NCI-H2171 treated with DMSO at 0.1 percent for 48 hours (cell line): ENCODE data around the gene RDH11.

Experiments
- DNase-seq: peaks from one replicate; lab custom pipeline; 2025; lab: John Stamatoyannopoulos, UW

RDH11 gene

DNA sequence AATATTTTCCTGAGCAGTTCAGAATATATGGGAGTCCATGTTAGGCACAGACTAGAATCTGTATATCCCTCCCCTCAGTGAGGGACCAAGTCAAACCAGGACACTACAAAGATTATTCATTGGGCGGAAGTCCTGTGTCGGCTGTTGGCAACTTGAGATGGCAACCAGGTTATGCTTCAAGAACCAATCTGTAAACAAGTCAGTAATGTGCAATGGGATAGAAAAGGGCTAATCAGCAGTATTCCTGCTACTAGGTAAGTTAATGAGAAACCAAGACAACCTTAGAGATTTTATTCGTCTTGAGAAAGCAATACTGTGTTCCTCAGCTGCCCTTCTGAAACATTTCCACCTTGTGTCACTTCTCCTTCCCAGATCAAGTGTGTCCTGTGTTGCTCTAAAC lies 49.4 kb downstream of the RDH11 start:
- no peak for DNase-seq

DNA sequence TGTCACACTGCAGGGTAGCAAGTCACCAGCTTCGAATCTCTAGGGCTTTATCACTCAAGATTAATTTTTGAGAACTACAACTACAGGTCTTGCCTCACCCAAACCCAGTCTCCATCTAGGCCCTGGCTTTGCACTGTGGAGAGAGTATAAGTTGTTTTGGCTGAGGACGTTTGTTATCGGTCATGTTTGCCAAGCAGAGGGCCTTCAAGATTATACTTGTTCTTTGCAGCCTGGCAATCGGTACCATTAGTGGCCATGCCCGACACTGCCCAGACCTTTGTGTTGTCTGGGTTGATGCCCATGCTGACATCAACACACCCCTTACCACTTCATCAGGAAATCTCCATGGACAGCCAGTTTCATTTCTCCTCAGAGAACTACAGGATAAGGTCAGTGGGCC lies 50.1 kb downstream of the RDH11 start:
- no peak for DNase-seq

DNA sequence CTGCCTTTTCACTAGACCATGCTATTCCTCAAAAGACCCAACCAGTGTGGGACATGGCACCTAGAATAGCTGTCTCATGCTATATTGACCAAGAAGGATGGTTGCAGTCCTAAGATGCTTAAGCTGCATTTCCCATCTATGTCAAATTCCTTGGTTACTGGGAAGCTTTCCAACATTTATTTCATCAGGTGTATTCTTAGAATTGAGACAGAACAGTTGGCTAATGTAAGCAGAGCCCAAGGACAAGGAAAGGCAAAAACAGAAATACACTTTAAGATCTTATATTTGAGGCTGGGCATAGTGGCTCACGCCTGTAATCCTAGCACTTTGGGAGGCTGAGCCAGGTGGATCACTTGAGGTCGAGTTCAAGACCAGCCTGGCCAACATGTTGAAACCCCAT lies 51.1 kb downstream of the RDH11 start:
- no peak for DNase-seq

DNA sequence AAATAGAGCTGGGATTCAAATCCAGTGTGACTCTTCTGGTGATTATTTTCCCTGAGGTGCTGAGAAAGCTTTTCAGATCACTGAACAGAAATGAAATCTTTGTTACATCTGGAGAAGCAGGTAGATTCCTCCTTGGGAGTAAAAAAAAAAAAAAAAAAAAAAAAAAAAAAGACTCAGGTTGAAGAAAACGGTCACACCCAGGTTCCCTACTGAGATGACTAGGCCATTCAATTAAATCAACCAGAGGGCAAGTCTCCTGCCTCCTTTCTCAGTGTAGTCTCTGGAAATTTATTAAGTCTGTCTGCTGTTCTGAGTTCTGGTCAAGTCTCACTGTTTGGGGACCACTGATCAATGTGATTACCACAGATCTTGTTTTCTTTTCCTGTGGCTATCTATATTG lies 51.9 kb downstream of the RDH11 start:
- peak; percentile 74 for DNase-seq

DNA sequence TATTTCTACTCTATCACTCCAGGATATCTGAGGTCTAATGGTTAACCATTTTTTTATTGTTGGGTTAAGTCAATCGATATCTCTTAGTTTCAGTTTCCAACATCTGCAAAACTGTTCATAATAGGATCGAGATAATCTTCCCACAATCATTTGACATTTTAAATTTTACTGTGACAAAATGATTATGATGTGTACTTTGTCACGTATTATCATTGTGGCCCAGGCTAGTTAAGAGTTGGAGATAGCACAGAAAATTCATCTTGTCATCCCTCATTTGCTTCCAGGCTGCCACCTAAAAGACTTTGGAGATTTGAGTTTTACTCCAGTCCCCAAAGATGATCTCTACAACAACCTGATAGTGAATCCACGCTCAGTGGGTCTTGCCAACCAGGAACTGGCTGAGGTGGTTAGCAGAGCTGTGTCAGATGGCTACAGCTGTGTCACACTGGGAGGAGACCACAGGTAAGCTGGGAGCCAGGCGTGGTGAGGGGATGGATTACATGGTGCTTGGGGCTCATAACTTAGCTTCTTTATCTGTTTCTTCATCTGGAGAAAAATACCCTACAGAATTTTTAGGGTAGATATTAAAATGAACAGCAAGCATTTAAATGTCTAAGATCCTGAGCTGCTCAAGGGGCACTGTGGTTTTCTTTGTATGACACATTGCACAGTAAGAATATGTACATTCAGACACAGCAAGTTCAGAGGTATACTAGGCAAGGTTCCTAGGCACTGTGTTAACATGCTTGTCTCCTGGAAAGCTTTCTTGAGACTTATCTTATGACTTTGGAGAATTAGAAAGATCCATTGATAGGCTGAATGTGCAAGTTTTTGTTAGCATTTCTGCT lies 53.4 kb downstream of the RDH11 start:
- no peak for DNase-seq

DNA sequence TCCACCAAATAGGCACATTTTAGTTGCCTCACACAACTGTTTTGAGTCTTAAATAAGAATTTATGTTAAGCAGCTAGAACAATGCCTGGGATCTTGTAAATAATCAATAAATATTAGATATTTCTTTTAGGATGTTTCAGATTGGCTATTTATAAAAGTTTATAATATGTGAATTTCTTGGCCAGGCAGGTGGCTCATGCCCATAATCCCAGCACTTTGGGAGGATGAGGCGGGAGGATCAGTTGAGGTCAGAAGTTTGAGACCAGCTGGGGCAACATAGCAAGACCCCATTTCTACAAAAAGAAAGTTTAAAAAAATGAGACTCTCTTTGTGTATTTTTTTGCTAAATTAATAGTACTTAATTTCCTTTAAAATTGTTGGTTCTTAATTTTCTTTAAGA lies 54.1 kb downstream of the RDH11 start:
- no peak for DNase-seq

DNA sequence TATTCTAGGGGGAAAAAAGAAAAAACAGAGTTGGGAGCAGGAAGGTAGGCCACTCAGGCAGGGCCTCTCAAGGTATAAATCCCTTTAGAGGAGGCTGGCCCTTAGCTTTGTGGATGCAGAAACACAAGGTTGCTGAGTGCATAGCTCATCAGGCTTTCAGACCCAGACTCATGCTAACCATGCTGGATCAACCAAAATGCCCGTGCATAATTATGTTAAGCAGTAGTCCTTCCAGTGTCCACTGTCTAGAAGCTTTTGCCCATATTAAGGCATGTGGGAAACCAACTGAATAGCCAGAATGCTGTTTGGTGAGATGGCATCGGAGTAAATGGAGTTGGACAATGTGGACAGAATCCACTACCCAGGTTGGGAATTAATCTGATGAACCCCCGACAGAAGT lies 56.9 kb downstream of the RDH11 start:
- DNase-seq = no peak

DNA sequence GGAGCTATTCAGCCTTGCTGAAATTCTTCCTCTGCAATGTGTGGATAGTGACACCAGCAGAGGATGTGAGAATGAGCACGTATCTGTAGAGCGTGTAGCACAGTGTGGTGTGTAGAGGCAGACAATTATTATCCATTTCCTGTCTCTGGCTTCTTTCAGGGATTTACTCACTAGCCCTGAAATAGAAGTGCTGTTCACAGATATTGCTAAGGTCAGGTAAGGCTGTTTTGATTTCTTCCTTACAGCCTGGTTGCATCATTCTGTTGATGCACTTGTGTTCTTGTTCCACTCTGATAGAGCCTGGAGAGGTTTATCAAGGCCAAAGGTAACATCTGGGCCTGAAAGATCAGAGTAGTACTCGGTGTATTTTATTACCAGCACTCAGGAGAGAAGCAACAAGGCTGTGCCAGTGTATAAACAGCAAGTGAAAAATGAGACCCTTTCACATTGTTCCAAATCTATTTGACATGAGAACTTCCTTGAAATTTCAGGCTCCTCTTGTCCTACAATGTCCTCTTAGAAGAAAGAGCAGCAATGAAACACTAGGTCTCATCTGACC lies 59.1 kb downstream of the RDH11 start:
- peak; percentile 93 for DNase-seq

DNA sequence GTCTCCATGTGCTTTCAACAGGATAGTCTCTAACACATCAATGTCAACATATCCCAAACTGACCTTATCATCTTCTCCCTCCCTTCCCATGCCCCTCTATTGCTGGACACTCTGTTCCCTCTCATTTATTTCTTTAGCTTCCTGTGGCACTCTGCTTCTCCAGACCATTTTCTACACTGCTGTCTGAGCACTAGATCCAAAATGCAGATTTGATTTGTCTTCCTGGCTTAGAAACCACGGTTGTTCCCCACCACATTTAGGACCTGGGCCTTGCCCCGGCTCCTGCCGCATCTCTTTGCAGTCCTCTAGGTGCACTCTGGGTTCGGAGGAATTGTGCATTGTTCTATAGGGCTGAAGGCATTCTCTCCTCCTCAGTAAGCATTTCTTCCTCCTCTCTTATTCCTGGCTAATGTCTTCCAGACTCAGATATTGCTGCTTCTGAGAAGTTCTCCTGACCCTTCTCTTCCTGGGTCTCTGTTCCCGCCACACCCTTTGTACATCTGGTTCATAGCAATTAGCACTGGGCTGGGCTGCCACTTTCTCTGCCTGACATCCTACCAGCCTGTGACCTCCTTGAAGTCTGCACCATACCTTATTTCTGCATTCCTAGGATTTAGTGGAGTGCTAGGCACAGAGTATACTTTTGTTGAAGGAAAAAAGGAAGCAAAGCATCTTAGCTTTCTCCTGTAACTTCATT lies 62.0 kb downstream of the RDH11 start:
- DNase-seq = no peak

DNA sequence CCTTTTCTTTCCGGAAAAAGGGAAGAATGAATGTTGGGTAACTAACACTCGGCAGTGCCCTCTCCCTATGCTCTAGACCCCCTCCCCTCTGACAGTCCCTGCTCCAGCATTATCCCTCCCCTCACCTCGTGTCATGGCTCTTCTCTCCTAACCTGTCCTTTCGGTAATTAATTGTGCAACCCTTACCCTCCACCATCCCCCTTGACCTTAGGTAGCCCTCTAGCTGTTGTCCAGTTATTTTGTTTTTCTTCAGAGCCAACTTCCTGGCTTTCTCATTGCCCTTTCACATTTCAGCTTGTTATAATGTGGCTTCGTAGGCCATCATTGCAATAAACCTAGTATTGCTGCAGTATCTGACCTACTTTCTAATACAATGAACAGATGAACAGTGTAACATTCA lies 64.6 kb downstream of the RDH11 start:
- no peak for DNase-seq

DNA sequence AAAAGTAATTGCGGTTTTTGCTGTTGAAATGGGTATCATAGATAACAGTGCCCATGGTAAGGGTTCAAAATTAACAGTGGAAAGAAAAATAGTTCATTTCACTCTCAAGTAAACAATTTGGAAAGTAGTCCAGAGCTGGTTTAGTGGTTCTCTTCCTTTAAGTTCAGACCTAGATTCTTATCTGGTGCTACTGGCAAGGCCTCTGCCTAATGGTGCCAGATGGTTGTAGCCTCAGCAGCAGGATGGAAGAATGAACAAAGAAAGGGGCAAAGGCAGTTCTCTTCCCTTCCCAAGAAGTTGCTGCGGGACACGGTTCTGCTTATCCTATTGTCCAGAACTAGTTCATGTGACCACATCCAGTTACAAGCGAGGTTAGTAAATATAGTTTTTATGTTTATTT lies 65.4 kb downstream of the RDH11 start:
- no peak for DNase-seq

DNA sequence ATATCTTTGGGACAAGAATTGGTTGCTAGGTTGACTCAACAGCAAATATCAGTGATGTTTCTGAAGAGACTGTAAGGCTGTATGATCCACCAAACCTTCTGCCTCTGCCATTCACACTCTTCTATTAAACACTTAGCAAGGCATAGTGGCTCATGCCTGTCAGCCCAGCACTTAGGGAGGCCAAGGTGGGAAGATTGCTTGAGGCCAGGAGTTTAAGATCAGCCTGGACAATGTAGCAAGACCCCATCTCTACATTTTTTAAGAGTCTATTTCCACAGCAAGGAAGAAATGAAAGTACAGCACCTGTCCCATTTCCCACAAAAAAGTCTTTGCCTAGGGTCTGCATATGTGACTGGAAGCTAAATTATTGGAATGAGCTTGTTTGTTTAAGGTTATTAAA lies 68.0 kb downstream of the RDH11 start:
- no peak for DNase-seq
